H1 (cell line): ENCODE measurements around the gene ZXDB. TPM values are rescaled to one million over a fixed set of nuclear protein-coding genes. Genes with fewer than 3 reads are reported as not detected.

Experiments used
- CBX8 ChIP-seq: fragments of 300-800, 300-1000 bp; sonication (generic); IDR thresholded peaks from 2 replicates; pipeline ENCODE4 v1.7.1; 2016; ENCODE audit warnings: low read depth, low read length, borderline replicate concordance
- KDM1A ChIP-seq: fragments of 200-600, 300-600 bp; sonication (generic); IDR thresholded peaks from 2 replicates; pipeline ENCODE4 v1.7.1; 2016; ENCODE audit warnings: mild to moderate bottlenecking, low read length, borderline replicate concordance
- TEAD4 ChIP-seq: IDR thresholded peaks from 2 replicates; pipeline ENCODE4 v1.6.1; 2012; ENCODE audit warnings: low read depth, low read length, inconsistent platforms, mixed read lengths
- polyA plus RNA-seq, 7 experiments: library from polyadenylated mRNA; depleted of rRNA in 3 of 7; stranded (reverse) in 5 of 7; unstranded in 2 of 7; fragments of >200 nt in 5 of 7; fragments of 200-250 nt in 2 of 7; gene quantifications; 1 replicate in 5 of 7; 2 replicates in 1 of 7; 4 replicates in 1 of 7; pipeline versions ENCODE4 v1.2.1 to v1.2.3, GENCODE V29; 2011 to 2013; ENCODE audit warnings: missing spikeins in 2 of 7, mixed read lengths in 2 of 7
- total RNA-seq: library from RNA; stranded (reverse); fragmentation: NEBNext Ultra II Directional; extraction: Animal tissue kit (Norgen Biotek cat#: 25700); gene quantifications from 2 replicates; pipeline ENCODE4 v1.2.1, GENCODE V29; 2021

ZXDB gene
- total and polyA plus RNA-seq, 2 of the 8 experiments (the other 6 are each of a cell fraction or from before 2014, with no cell fraction given): 4.0 to 6.7 TPM

- TF ChIP-seq TEAD4: no peak
- TF ChIP-seq KDM1A: no peak
- no peak for TF ChIP-seq CBX8
- TF ChIP-seq, all 59 proteins: peak for 0
Measured at GRCh38 chrX:57583477-57583876, 8.3 kb upstream of the ZXDB start (continued).
